HCT116 (cell line): ENCODE measurements around the gene ACSF2. TPM values are rescaled to one million over a fixed set of nuclear protein-coding genes. Genes with fewer than 3 reads are reported as not detected.

Experiments
- ATAC-seq: fragments of 200-7000 bp; cut with Tn5 transposase; 2 replicates; pipeline ENCODE4 v1.9.1; 2020; ENCODE audit warnings: mild to moderate bottlenecking, moderate library complexity
- BruUV-seq: library from RNA; stranded (reverse); fragments of 400-500 nt; replicated peaks from 2 replicates; lab custom pipeline; 2021; lab: Mats Ljungman, UMichigan
- CTCF ChIA-PET: fragments of 300-600 bp; sonication (Branson Sonifier 250); formaldehyde crosslinking; loops from one replicate; lab custom pipeline; 2021; ENCODE audit warnings: antibody characterized with exemption; lab: Charles Lee
- POLR2A ChIA-PET: fragments of 300-600, 350-600 bp; sonication (Branson Sonifier 250); formaldehyde crosslinking; loops from one replicate; lab custom pipeline; 2021; ENCODE audit warnings: antibody characterized with exemption; lab: Charles Lee
- RAD21 ChIA-PET, 2 experiments: fragments of 300-600 bp; sonication (Branson Sonifier 250); formaldehyde crosslinking; loops; one replicate each; lab custom pipeline; 2023; ENCODE audit warnings: low total read pairs in 2 of 2; ENCODE audit not compliant: uncharacterized antibody in 2 of 2, unreplicated experiment in 2 of 2, low non-redundant PET in 1 of 2; lab: Charles Lee
- DNase-seq: peaks from one replicate; pipeline ENCODE4 v3.0.0-alpha.2; 2010; ENCODE audit warnings: low read depth, low spot score
- H2AFZ ChIP-seq: fragments of 200-600 bp; shearing (Covaris generic), sonication (generic); 2 replicates; pipeline ENCODE4 v1.6.1; 2017; ENCODE audit warnings: low read depth, mixed run types, mixed read lengths, antibody characterized with exemption, low read length; ENCODE audit not compliant: poor library complexity, severe bottlenecking
- H3K27ac ChIP-seq: 2 replicates; pipeline ENCODE4 v1.5.1; 2012; ENCODE audit warnings: low read depth, low read length
- H3K27me3 ChIP-seq: fragments of 200-600 bp; sonication (generic); 2 replicates; pipeline ENCODE4 v1.6.1; 2016; ENCODE audit warnings: mixed run types, low read length, mixed read lengths; ENCODE audit not compliant: insufficient read depth
- H3K36me3 ChIP-seq, 2 experiments: fragments of 200-500 bp in 1 of 2; fragments of 200-600 bp in 1 of 2; sonication (Bioruptor generic) in 1 of 2; sonication (generic) in 1 of 2; 2 replicates each; pipeline versions ENCODE4 v1.5.1 to v1.6.1; 2014 to 2016; ENCODE audit warnings: low read length in 2 of 2, inconsistent platforms in 1 of 2, mixed read lengths in 1 of 2, mixed run types in 1 of 2; ENCODE audit not compliant: insufficient read depth in 2 of 2, control insufficient read depth in 1 of 2
- H3K4me1 ChIP-seq, 2 experiments: fragments of 200-600 bp in 1 of 2; sonication (generic) in 1 of 2; 2 replicates each; pipeline versions ENCODE4 v1.5.1 to v1.6.1; 2012 to 2017; ENCODE audit warnings: low read length in 2 of 2, inconsistent platforms in 1 of 2, mild to moderate bottlenecking in 1 of 2, mixed read lengths in 1 of 2, mixed run types in 1 of 2, moderate library complexity in 1 of 2; ENCODE audit not compliant: insufficient read depth in 2 of 2, control insufficient read depth in 1 of 2
- H3K4me2 ChIP-seq: fragments of 200-600 bp; sonication (generic); 2 replicates; pipeline ENCODE4 v1.6.1; 2017; ENCODE audit warnings: mixed run types, low read length, mixed read lengths
- H3K4me3 ChIP-seq, 2 experiments: fragments of 200-600 bp in 1 of 2; sonication (generic) in 1 of 2; replicated peaks in 1 of 2; 2 replicates each; pipeline ENCODE4 v1.5.1; 2011 to 2016; ENCODE audit warnings: low read length in 2 of 2, control low read depth in 1 of 2, low read depth in 1 of 2, mild to moderate bottlenecking in 1 of 2, mixed read lengths in 1 of 2, mixed run types in 1 of 2
- H3K79me2 ChIP-seq: fragments of 200-600 bp; sonication (generic); 2 replicates; pipeline ENCODE4 v1.6.1; 2017; ENCODE audit warnings: mild to moderate bottlenecking, mixed run types, low read length, moderate library complexity, mixed read lengths; ENCODE audit not compliant: insufficient read depth
- H3K9ac ChIP-seq: fragments of 200-600 bp; sonication (generic); 2 replicates; pipeline ENCODE4 v1.6.1; 2016; ENCODE audit warnings: low read length, mixed read lengths
- H3K9me2 ChIP-seq: fragments of 200-600 bp; sonication (generic), shearing (Covaris generic); 2 replicates; pipeline ENCODE4 v1.6.1; 2017; ENCODE audit warnings: mixed run types, mild to moderate bottlenecking, moderate library complexity; ENCODE audit not compliant: insufficient read depth
- H3K9me3 ChIP-seq, 2 experiments: fragments of 200-500 bp in 1 of 2; fragments of 200-600 bp in 1 of 2; sonication (Bioruptor generic) in 1 of 2; sonication (generic) in 1 of 2; 2 replicates each; pipeline ENCODE4 v1.6.1; 2014 to 2017; ENCODE audit warnings: low read length in 2 of 2, mixed read lengths in 2 of 2, inconsistent platforms in 1 of 2, low read depth in 1 of 2, mild to moderate bottlenecking in 1 of 2, mixed run types in 1 of 2, moderate library complexity in 1 of 2; ENCODE audit not compliant: control insufficient read depth in 1 of 2, insufficient read depth in 1 of 2
- H4K20me1 ChIP-seq: fragments of 200-600 bp; sonication (generic), shearing (Covaris generic); 2 replicates; pipeline ENCODE4 v1.6.1; 2017; ENCODE audit warnings: mixed run types, mild to moderate bottlenecking, moderate library complexity; ENCODE audit not compliant: insufficient read depth
- CEBPB ChIP-seq: IDR thresholded peaks from 2 replicates; pipeline ENCODE4 v1.6.1; 2012; ENCODE audit warnings: low read depth
- EGR1 ChIP-seq: IDR thresholded peaks from 2 replicates; pipeline ENCODE4 v1.6.1; 2012; ENCODE audit warnings: low read depth
- ELF1 ChIP-seq: IDR thresholded peaks from 2 replicates; pipeline ENCODE4 v1.6.1; 2012; ENCODE audit warnings: low read depth, borderline replicate concordance
- EZH2 ChIP-seq: fragments of 200-600 bp; sonication (generic); IDR thresholded peaks from 2 replicates; pipeline ENCODE4 v1.6.1; 2017; ENCODE audit warnings: antibody characterized with exemption, mixed run types
- FOSL1 ChIP-seq: IDR thresholded peaks from 2 replicates; pipeline ENCODE4 v1.6.1; 2012; ENCODE audit warnings: low read depth
- JUND ChIP-seq: IDR thresholded peaks from 2 replicates; pipeline ENCODE4 v1.6.1; 2012
- POLR2A ChIP-seq: IDR thresholded peaks from 2 replicates; pipeline ENCODE4 v1.7.0; 2011; ENCODE audit warnings: borderline replicate concordance; ENCODE audit not compliant: insufficient read depth, insufficient read length; ENCODE audit errors: extremely low read depth
- POLR2AphosphoS5 ChIP-seq: IDR thresholded peaks from 2 replicates; pipeline ENCODE4 v1.6.1; 2011; ENCODE audit warnings: mild to moderate bottlenecking, low read depth, low read length, moderate library complexity
- RAD21 ChIP-seq: IDR thresholded peaks from 2 replicates; pipeline ENCODE4 v1.6.1; 2012; ENCODE audit warnings: low read depth, mild to moderate bottlenecking
- SIN3A ChIP-seq: IDR thresholded peaks from 2 replicates; pipeline ENCODE4 v1.6.1; 2012; ENCODE audit warnings: low read depth
- SP1 ChIP-seq: IDR thresholded peaks from 2 replicates; pipeline ENCODE4 v1.6.1; 2012; ENCODE audit warnings: low read depth
- SRF ChIP-seq: IDR thresholded peaks from 2 replicates; pipeline ENCODE4 v1.6.1; 2012; ENCODE audit warnings: low read depth
- ZFX ChIP-seq: fragments of 450-650 bp; IDR thresholded peaks from 2 replicates; pipeline ENCODE4 v1.6.1; 2017
- intact Hi-C: fragments of 100-400 bp; cut with micrococcal nuclease; formaldehyde crosslinking; loops from 2 replicates; pipeline ENCODE4 v1.10.0; 2022
- total RNA-seq: library from RNA; stranded (reverse); gene quantifications from one replicate; pipeline ENCODE4 v1.2.1, GENCODE V29; 2021; ENCODE audit not compliant: unreplicated experiment
- TF ChIP-seq, protein P1 (sequence below): IDR thresholded peaks from 2 replicates; pipeline ENCODE4 v1.6.1; 2011; ENCODE audit warnings: mild to moderate bottlenecking, low read length, moderate library complexity; ENCODE audit not compliant: insufficient replicate concordance; ENCODE audit errors: extremely low read depth
- TF ChIP-seq, protein P2 (sequence below): IDR thresholded peaks from 2 replicates; pipeline ENCODE4 v1.6.1; 2012
- TF ChIP-seq, protein P3 (sequence below): IDR thresholded peaks from 2 replicates; pipeline ENCODE4 v1.6.1; 2012; ENCODE audit warnings: low read depth

The ACSF2 gene
- total RNA-seq, 1 experiment from 2014 or later, result 52.4 TPM

DNA sequence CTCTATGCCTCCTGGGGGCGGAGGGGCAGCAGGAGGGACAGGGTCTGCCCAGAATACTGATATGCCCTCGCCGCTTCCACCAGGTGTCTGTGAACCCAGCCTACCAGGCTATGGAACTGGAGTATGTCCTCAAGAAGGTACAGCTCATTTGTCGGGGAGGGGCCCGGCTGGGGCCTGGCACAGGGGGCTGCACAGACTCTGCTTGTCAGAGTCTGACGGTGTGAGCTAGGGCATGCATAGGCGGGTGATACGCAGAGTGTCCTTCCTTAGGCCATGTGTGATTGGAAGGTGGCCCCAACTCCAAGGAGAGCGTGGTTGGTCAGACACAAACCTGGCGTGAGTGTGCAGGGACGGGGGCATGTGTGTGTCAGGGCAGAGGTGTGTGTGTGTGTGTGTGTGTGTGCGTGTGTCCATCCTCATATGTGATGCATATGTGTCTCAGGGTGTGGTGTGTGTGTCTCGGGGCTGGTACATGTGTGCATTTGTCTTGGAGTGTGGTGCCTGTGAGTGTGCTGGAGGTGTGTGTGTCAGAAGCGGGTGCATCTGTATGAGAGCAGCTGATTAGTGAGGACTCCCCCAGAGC lies 35.6 kb downstream of the ACSF2 start:
- no peaks in the 10 kb centered on the region for H3K36me3 ChIP-seq
- ATAC-seq (no peak), DNase-seq (no peak)
- ChIA-PET POLR2A (no interaction called here), CTCF (no interaction called here), RAD21 (no interaction called here)
- H3K4me2 ChIP-seq, result no peak overlapping the region
- no TSS peak for BruUV-seq
- no peak overlapping the region for H2AFZ ChIP-seq
- H3K9me3 ChIP-seq, result no peaks in the 10 kb centered on the region
- no peak overlapping the region for H3K27ac ChIP-seq
- peaks cover 14 to 30% of the 10 kb centered on the region in 2 experiments for H3K4me1 ChIP-seq
- H3K4me3 ChIP-seq, result no peak overlapping the region
- no peak overlapping the region for H3K9ac ChIP-seq
- H3K79me2 ChIP-seq, result no peaks in the 10 kb centered on the region
- H3K27me3 ChIP-seq, result no peaks in the 10 kb centered on the region
- intact Hi-C loops, result no loop called here
- TF ChIP-seq SP1 (no peak), ZFX (no peak), POLR2A (no peak), EZH2 (no peak)
- no peaks in the 10 kb centered on the region for H3K9me2 ChIP-seq
- H4K20me1 ChIP-seq, result no peaks in the 10 kb centered on the region

DNA sequence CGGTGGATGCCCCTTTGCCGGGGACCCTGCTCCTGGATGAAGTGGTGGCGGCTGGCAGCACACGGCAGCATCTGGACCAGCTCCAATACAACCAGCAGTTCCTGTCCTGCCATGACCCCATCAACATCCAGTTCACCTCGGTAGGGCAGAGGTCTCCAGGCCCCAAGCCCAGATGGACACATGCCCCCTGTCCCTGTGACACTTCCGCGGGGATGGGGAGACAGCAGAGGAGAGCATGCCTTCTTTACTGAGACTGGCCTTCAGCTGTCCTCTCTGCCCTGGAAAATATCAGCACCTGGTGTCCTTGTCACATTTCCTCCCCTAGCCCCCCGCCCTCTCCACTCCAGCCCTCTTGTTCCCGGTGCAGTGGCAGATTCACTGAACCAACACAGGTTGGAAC lies 36.4 kb downstream of the ACSF2 start:
- POLR2A ChIA-PET, result no interaction called here
- ATAC-seq, result no peak
- RAD21 ChIA-PET, result no interaction called here
- Histone ChIP-seq H3K27ac (no peak overlapping the region), H3K9me3 (no peaks in the 10 kb centered on the region), H3K27me3 (no peaks in the 10 kb centered on the region), H3K4me3 (no peak overlapping the region), H2AFZ (no peak overlapping the region), H3K79me2 (no peaks in the 10 kb centered on the region), H3K9me2 (no peaks in the 10 kb centered on the region), H3K9ac (no peak overlapping the region), H4K20me1 (no peaks in the 10 kb centered on the region), H3K4me1 (peaks cover 15 to 36% of the 10 kb centered on the region in 2 experiments), H3K4me2 (no peak overlapping the region), H3K36me3 (no peaks in the 10 kb centered on the region)
- no TSS peak for BruUV-seq
- CTCF ChIA-PET, result no interaction called here
- no peak for DNase-seq
- TF ChIP-seq JUND (no peak), SRF (no peak), SIN3A (no peak), RAD21 (no peak), EZH2 (no peak), ELF1 (no peak), POLR2AphosphoS5 (no peak), ZFX (no peak), SP1 (no peak), FOSL1 (no peak), POLR2A (no peak), EGR1 (no peak), CEBPB (no peak)
- TF ChIP-seq, protein P1, sequence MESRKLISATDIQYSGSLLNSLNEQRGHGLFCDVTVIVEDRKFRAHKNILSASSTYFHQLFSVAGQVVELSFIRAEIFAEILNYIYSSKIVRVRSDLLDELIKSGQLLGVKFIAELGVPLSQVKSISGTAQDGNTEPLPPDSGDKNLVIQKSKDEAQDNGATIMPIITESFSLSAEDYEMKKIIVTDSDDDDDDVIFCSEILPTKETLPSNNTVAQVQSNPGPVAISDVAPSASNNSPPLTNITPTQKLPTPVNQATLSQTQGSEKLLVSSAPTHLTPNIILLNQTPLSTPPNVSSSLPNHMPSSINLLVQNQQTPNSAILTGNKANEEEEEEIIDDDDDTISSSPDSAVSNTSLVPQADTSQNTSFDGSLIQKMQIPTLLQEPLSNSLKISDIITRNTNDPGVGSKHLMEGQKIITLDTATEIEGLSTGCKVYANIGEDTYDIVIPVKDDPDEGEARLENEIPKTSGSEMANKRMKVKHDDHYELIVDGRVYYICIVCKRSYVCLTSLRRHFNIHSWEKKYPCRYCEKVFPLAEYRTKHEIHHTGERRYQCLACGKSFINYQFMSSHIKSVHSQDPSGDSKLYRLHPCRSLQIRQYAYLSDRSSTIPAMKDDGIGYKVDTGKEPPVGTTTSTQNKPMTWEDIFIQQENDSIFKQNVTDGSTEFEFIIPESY, result no peak
- TF ChIP-seq, protein P2, sequence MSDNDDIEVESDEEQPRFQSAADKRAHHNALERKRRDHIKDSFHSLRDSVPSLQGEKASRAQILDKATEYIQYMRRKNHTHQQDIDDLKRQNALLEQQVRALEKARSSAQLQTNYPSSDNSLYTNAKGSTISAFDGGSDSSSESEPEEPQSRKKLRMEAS, result no peak
- TF ChIP-seq, protein P3, sequence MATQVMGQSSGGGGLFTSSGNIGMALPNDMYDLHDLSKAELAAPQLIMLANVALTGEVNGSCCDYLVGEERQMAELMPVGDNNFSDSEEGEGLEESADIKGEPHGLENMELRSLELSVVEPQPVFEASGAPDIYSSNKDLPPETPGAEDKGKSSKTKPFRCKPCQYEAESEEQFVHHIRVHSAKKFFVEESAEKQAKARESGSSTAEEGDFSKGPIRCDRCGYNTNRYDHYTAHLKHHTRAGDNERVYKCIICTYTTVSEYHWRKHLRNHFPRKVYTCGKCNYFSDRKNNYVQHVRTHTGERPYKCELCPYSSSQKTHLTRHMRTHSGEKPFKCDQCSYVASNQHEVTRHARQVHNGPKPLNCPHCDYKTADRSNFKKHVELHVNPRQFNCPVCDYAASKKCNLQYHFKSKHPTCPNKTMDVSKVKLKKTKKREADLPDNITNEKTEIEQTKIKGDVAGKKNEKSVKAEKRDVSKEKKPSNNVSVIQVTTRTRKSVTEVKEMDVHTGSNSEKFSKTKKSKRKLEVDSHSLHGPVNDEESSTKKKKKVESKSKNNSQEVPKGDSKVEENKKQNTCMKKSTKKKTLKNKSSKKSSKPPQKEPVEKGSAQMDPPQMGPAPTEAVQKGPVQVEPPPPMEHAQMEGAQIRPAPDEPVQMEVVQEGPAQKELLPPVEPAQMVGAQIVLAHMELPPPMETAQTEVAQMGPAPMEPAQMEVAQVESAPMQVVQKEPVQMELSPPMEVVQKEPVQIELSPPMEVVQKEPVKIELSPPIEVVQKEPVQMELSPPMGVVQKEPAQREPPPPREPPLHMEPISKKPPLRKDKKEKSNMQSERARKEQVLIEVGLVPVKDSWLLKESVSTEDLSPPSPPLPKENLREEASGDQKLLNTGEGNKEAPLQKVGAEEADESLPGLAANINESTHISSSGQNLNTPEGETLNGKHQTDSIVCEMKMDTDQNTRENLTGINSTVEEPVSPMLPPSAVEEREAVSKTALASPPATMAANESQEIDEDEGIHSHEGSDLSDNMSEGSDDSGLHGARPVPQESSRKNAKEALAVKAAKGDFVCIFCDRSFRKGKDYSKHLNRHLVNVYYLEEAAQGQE, result no peak
- intact Hi-C loops, result no loop called here
